Subcutaneous abdominal adipose tissue (tissue), 5 donors: ENCODE data around the gene PPP1R3G.

ENCODE experiments used
- H3K27ac ChIP-seq: one replicate; pipeline ENCODE4 v1.7.0; 2013; ENCODE audit warnings: low read depth, mild to moderate bottlenecking, inconsistent platforms, low read length, moderate library complexity
- H3K27me3 ChIP-seq, 5 donors: one replicate each; pipeline ENCODE4 v1.7.0; 2013; ENCODE audit warnings: low read length in 5 of 5, inconsistent platforms in 1 of 5; ENCODE audit not compliant: control insufficient read depth in 5 of 5, insufficient read depth in 4 of 5
- H3K36me3 ChIP-seq, 5 donors: one replicate each; pipeline ENCODE4 v1.7.0; 2013; ENCODE audit warnings: low read length in 5 of 5; ENCODE audit not compliant: control insufficient read depth in 5 of 5, insufficient read depth in 5 of 5
- H3K4me1 ChIP-seq, 5 donors: one replicate each; pipeline ENCODE4 v1.7.0; 2013; ENCODE audit warnings: low read length in 5 of 5, mild to moderate bottlenecking in 3 of 5, moderate library complexity in 1 of 5; ENCODE audit not compliant: control insufficient read depth in 5 of 5, insufficient read depth in 5 of 5
- H3K4me3 ChIP-seq, 5 donors: one replicate each; pipeline ENCODE4 v1.7.0; 2013; ENCODE audit warnings: low read length in 5 of 5, low read depth in 1 of 5
- H3K9ac ChIP-seq, 5 donors: one replicate each; pipeline ENCODE4 v1.7.0; 2013; ENCODE audit warnings: low read length in 5 of 5, mild to moderate bottlenecking in 4 of 5, moderate library complexity in 3 of 5
- H3K9me3 ChIP-seq, 5 donors: one replicate each; pipeline ENCODE4 v1.7.0; 2013; ENCODE audit warnings: low read length in 5 of 5; ENCODE audit not compliant: control insufficient read depth in 5 of 5
- donor health status: healthy.
- donor health status: healthy.
- donor health status: healthy.
- donor health status: healthy.
- donor health status: healthy.

PPP1R3G gene

DNA sequence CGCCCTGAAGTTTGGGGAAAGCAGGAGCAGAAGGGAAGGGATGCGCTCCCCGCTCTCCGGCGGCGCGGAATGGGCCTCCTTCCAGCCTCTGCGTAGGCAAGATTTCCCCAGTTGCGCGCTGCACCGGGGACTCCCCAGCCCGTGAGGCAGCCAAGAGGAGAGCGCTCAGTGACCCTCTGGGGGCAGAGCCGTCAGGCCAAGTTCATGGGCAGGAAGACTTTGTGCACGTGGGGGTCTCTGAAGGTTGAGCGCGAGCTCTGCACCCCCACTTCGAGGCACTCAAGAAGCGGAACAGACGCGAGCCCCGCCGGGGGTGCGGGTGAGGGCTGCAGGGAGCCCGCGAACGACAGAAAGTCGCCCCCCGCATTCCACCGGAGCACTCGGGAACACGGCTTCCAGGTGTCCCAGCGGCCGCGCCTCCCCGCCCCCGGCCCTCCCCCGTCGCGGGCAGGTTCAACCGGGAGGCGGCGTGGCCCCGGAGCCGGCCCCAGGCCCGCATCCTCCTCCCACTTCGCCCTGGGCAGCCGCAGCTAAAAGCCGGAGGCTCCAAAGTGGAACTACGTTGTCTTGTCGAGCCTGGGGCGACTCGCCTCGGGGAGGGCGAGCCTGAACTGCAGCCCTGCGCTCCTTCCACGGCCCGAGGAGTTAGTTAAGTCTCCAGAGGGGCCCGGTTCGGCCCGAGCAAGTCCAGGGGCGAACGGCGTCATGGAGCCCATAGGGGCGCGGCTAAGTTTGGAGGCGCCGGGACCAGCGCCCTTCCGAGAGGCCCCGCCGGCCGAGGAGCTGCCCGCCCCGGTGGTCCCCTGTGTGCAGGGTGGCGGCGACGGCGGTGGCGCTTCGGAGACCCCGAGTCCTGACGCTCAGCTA is at the start of gene PPP1R3G:
Gene PPP1R3G (plus strand): TSS at position 561 of the 867 bp plus-strand sequence. CDS start 145 bp downstream, at position 706.
- Histone ChIP-seq H3K36me3 (no peaks in the 10 kb centered on the region), H3K27ac (peak within 1 kb of the TSS; percentile 72), H3K9ac (peak within 1 kb of the TSS in 4 of 5 donors; percentile 59 to 74 (median 61)), H3K27me3 (no peaks in the 10 kb centered on the region), H3K4me3 (peak within 1 kb of the TSS; percentile 35 to 87 (median 74)), H3K9me3 (no peaks in the 10 kb centered on the region), H3K4me1 (peaks cover 0 to 44% (median 28%) of the 10 kb centered on the region in 5 donors)

DNA sequence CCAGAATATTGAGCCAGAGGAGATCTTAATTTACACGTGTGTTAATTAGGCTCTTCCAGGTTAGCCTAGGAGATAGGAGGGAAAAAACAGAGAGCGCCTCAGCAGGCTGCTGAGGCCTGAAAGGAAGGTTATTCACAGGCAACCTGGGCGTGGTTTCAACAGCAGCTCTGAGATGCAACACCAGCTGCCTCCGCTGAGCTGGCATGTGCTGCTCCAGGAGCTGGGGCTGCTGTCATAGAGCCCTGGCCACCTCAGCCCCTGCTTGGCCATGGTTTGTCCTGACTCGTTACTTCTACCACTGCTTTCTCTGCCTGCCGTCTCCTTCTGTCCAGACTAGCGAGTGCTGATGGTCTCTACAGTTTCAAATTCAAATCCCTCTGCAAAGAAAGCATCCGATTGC is 48.9 kb upstream of the PPP1R3G start:
- no peaks in the 10 kb centered on the region for H3K9me3 ChIP-seq
- no peaks in the 10 kb centered on the region for H3K27me3 ChIP-seq
- no peak overlapping the region for H3K9ac ChIP-seq
- no peak overlapping the region for H3K27ac ChIP-seq
- peaks cover 0 to 5% (median 3%) of the 10 kb centered on the region in 5 donors for H3K4me1 ChIP-seq
- no peaks in the 10 kb centered on the region for H3K36me3 ChIP-seq
- H3K4me3 ChIP-seq, result no peak overlapping the region

DNA sequence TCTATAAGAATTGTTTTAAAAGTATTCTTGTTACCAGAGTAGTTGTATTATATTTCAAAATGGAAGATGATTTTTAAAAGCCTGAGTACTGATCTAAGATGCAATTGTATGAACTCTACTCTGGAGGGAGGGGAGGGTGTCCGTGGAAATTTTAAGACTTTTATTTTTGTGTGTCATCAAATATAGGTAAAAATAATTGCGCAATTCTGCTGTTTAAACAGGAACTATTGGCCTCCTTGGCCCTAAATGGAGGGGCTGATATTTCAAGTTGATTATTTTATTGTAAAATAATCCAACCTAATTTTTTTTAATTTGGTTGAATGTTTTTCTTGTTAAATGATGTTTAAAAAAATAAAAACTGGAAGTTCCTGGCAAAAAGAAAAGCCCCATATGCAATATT is 43.2 kb upstream of the PPP1R3G start:
- Histone ChIP-seq H3K27me3 (no peaks in the 10 kb centered on the region), H3K4me3 (no peak overlapping the region), H3K36me3 (no peaks in the 10 kb centered on the region), H3K4me1 (no peaks in the 10 kb centered on the region), H3K9me3 (no peaks in the 10 kb centered on the region), H3K27ac (no peak overlapping the region), H3K9ac (no peak overlapping the region)

DNA sequence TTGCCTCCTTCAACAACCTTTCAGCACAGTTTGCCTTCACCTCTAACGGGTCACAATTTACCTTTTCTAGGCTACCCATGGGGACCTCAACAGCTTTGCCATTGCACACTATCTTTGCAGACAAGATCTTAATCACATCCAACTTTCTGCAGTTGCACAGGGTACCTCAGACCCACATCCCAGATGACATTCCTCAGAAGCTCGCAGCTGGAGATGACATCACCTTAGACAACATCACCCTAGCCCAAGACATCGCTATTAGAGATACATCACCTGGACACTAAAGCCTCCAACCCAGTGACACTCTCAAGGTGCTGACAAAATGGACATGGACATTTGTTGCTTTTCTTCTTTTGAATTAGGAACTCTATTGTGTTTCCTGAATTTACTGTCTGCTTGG is 42.7 kb upstream of the PPP1R3G start:
- Histone ChIP-seq H3K9me3 (no peaks in the 10 kb centered on the region), H3K4me3 (no peak overlapping the region), H3K9ac (no peak overlapping the region), H3K27ac (no peak overlapping the region), H3K27me3 (no peaks in the 10 kb centered on the region), H3K4me1 (no peaks in the 10 kb centered on the region), H3K36me3 (no peaks in the 10 kb centered on the region)

DNA sequence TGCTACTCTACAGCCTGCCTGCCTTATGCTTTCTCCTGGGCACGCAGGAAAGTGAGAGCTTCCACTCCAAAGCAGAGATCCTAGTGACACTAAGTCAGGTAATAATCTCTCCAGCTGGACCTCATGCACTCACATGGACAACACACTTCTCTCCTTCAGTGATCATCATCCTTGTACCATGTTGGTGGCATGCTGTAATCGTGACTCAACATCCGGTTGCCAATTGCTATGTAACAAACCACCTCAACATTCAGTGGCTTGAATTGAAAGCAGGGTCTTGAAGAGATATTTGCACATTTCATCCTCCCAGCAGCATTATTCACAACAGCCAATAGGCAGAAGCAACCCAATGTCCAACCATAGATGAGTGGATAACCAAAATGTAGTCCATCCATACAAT is 40.3 kb upstream of the PPP1R3G start:
- Histone ChIP-seq H3K36me3 (no peaks in the 10 kb centered on the region), H3K27me3 (no peaks in the 10 kb centered on the region), H3K4me3 (no peak overlapping the region), H3K9ac (no peak overlapping the region), H3K9me3 (no peaks in the 10 kb centered on the region), H3K27ac (no peak overlapping the region), H3K4me1 (no peaks in the 10 kb centered on the region)

DNA sequence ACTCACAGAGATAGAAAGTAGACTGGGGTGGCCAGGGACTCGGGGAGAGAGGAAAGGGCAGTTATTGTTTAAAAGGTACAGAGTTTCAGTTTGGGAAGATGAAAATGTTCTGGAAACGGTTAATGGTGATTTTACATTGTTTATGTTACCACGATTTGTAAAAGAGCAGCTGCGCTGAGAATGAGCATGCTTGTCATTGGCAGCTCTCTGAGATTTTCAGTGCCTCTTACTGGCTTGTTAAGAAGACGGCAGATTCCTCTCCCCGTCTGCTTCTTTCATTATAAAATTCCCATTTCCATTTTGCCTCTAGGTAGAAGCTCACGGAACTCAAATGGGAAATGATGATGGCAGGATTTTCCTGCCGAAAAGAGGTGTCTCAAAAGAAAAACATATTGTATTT is 39.7 kb upstream of the PPP1R3G start:
- peaks cover 0 to under 1% (median 0%) of the 10 kb centered on the region in 5 donors for H3K9me3 ChIP-seq
- no peak overlapping the region for H3K9ac ChIP-seq
- H3K4me1 ChIP-seq, result no peaks in the 10 kb centered on the region
- no peaks in the 10 kb centered on the region for H3K36me3 ChIP-seq
- no peak overlapping the region for H3K27ac ChIP-seq
- no peak overlapping the region for H3K4me3 ChIP-seq
- no peaks in the 10 kb centered on the region for H3K27me3 ChIP-seq

DNA sequence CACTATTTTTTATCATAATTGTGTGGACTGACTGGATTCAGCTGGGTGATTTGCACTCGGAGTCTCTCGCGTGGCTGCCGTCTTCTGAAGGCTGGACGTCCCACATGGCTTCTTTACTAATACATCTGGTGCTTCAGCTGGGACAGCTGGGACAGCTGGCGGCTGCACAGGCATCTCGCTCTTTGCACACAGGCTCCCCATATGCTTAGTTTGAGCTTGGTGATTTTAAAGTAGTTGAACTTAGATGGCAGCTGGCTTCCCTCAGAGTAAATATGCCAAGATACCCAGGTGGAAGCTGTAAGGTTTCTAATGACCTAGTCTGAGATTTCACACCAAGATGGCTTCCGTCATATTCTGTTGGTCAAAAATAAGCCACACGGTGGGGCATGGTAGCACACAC is 38.7 kb upstream of the PPP1R3G start:
- Histone ChIP-seq H3K9ac (no peak overlapping the region), H3K36me3 (peaks cover 0 to 2% (median 0%) of the 10 kb centered on the region in 5 donors), H3K4me1 (no peaks in the 10 kb centered on the region), H3K27me3 (no peaks in the 10 kb centered on the region), H3K9me3 (peaks cover 0 to 8% (median 5%) of the 10 kb centered on the region in 5 donors), H3K4me3 (no peak overlapping the region), H3K27ac (no peak overlapping the region)

DNA sequence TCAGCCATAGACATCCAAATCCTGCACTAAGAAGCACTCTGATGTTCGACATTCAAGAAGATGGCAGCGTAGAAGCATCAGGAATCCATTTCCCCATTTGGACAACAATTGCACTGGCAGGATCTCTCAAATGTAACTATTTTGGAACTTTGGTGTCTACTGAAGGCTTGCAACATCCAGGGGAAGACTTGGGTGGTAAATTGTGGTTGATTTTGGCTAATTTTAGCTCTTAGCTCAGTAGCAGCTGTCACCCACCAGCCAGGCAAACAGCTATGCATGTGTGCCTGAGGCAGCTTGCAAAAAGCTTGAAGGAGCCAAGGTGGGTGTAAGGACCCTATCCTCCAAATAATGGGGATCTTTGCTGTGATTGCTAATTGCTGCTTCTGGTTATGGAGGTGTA is 35.1 kb upstream of the PPP1R3G start:
- H3K4me3 ChIP-seq, result no peak overlapping the region
- peaks cover 0 to 15% (median 0%) of the 10 kb centered on the region in 5 donors for H3K4me1 ChIP-seq
- H3K36me3 ChIP-seq, result peaks cover 0 to 2% (median 0%) of the 10 kb centered on the region in 5 donors
- no peak overlapping the region for H3K9ac ChIP-seq
- H3K27ac ChIP-seq, result no peak overlapping the region
- H3K9me3 ChIP-seq, result peaks cover 3 to 13% (median 10%) of the 10 kb centered on the region in 5 donors
- H3K27me3 ChIP-seq, result no peaks in the 10 kb centered on the region

DNA sequence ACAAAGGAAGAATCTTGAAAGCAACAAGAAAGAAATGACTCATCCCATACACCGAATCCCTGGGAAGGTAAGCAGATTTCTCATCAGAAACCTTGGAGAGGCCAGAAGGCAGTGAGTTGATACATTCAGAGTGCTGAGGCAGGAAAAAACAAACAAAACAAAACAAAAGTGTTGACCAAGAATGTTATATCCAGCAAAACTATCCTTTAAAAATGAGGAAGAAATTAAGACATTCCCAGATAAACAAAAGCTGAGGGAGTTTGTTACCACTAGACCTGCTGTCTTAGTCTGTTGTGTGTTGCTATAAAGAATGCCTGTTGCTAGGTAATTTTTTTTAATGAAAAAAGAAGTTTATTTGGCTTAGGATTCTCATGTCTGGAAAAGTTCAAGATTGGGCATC is 33.7 kb upstream of the PPP1R3G start:
- Histone ChIP-seq H3K9ac (no peak overlapping the region), H3K27ac (no peak overlapping the region), H3K27me3 (no peaks in the 10 kb centered on the region), H3K4me1 (peaks cover 0 to 15% (median 0%) of the 10 kb centered on the region in 5 donors), H3K9me3 (peaks cover 3 to 13% (median 10%) of the 10 kb centered on the region in 5 donors), H3K36me3 (peaks cover 0 to 2% (median 0%) of the 10 kb centered on the region in 5 donors), H3K4me3 (no peak overlapping the region)

DNA sequence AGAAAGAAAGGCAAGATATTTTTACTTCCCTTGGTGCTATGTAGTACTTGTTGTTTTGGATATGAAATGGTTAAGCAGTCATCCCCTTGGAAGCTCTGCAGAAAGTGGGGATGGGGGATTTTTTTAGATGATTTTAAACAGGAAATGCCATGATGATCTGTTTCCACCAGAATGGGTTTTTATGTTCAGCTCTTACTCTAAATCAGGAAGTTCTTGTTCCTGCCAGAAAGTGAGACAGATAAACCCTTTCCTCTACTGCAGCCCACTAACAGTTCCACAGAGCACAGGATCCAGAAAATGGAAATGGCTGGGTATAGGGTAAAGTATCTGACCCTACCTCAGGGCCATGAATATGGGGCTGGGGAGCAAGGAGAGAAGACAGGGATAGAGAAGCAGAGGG is 32.1 kb upstream of the PPP1R3G start:
- Histone ChIP-seq H3K9me3 (peaks cover 3 to 13% (median 10%) of the 10 kb centered on the region in 5 donors), H3K36me3 (peaks cover 0 to 2% (median 0%) of the 10 kb centered on the region in 5 donors), H3K4me3 (no peak overlapping the region), H3K27ac (no peak overlapping the region), H3K9ac (no peak overlapping the region), H3K4me1 (peaks cover 0 to 15% (median 0%) of the 10 kb centered on the region in 5 donors), H3K27me3 (no peaks in the 10 kb centered on the region)
